ENCODE results near the gene DYNAP. TPM values are rescaled to one million over a fixed set of nuclear protein-coding genes. Genes with fewer than 3 reads are reported as not detected.
A peak's percentile ranks its signal among the peaks of the same experiment; 100 is the strongest.

The DYNAP gene
- total RNA-seq, 1 donor from 2014 or later: not detected

DNA sequence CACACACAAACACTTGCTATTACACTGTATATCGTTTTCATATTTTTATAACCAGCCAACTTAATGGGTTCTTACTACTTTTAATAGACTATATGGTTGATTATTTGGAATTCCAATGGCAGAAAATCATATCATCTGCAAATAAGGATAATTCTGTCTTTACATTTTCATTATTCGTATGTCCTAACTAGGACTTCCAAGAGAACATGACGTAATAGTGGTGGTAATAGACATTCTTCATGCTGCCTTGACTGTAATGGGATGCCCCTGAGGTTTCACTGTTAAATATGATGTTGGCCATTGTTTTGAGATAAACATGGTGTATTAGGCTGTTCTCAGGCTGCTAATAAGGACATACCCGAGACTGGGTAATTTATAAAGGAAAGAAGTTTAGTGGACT is 45.2 kb downstream of the DYNAP start:
- Histone ChIP-seq H3K36me3 (ENCODE audit: control insufficient read depth, insufficient read depth, low read length) (no peaks in the 10 kb centered on the region), H3K4me3 (ENCODE audit: low read depth, low read length) (no peak overlapping the region), H3K27me3 (ENCODE audit: control insufficient read depth, insufficient read depth, low read length) (no peaks in the 10 kb centered on the region)
- TF ChIP-seq, protein P1, sequence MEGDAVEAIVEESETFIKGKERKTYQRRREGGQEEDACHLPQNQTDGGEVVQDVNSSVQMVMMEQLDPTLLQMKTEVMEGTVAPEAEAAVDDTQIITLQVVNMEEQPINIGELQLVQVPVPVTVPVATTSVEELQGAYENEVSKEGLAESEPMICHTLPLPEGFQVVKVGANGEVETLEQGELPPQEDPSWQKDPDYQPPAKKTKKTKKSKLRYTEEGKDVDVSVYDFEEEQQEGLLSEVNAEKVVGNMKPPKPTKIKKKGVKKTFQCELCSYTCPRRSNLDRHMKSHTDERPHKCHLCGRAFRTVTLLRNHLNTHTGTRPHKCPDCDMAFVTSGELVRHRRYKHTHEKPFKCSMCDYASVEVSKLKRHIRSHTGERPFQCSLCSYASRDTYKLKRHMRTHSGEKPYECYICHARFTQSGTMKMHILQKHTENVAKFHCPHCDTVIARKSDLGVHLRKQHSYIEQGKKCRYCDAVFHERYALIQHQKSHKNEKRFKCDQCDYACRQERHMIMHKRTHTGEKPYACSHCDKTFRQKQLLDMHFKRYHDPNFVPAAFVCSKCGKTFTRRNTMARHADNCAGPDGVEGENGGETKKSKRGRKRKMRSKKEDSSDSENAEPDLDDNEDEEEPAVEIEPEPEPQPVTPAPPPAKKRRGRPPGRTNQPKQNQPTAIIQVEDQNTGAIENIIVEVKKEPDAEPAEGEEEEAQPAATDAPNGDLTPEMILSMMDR (IDR thresholded peaks at IDR 0.05; ENCODE audit: insufficient read depth, low read length, poor library complexity, severe bottlenecking): no peak
- no peak for DNase-seq (ENCODE audit: low read depth)

DNA sequence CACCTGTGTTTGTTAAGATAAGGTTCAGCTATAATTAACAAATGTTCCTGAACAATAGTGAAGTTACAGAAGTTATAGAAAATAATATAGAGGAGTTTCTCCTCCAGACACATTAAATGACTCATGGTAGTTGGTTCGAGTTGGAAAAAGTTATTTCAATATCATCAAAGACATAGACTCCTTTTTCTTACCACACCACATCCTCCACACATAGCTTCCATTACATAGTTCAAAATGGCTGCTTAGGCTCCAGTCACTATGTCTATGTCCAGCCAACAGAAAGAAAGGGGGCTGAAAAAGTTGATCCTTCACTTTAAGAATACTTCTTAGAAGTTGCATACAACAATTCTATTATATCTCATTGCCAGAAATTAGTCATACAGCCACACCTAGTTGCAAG is 50.7 kb downstream of the DYNAP start:
- Histone ChIP-seq H3K4me3 (ENCODE audit: low read depth, low read length) (no peak overlapping the region), H3K27me3 (ENCODE audit: control insufficient read depth, insufficient read depth, low read length) (no peaks in the 10 kb centered on the region), H3K36me3 (ENCODE audit: control insufficient read depth, insufficient read depth, low read length) (no peaks in the 10 kb centered on the region)
- DNase-seq (ENCODE audit: low read depth): no peak
- TF ChIP-seq, protein P1 (IDR thresholded peaks at IDR 0.05; ENCODE audit: insufficient read depth, low read length, poor library complexity, severe bottlenecking): no peak

DNA sequence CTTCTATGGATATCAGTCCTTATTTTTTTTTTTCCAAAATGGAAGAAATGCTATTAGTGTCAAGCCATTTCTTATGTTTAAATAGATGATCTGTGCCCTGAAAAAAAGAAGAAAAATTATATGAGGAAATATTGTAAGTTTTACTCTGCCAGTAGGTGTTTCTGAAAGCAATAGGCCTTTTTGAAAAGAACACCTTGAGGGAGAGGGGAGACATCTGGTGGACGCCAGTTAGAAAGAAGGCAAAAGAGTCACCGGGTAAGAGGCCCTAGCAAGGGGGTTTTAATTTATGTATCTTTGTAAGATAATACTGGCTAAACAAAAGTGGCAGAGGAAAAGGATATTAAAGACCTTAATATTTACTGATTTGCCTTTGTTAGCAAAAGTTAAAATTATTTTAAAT is 56.1 kb downstream of the DYNAP start:
- no peak overlapping the region for H3K4me3 ChIP-seq (ENCODE audit: low read depth, low read length)
- H3K36me3 ChIP-seq (ENCODE audit: control insufficient read depth, insufficient read depth, low read length): no peaks in the 10 kb centered on the region
- DNase-seq (ENCODE audit: low read depth): peak; percentile 29
- TF ChIP-seq, protein P1 (IDR thresholded peaks at IDR 0.05; ENCODE audit: insufficient read depth, low read length, poor library complexity, severe bottlenecking): peak; percentile 80
- no peaks in the 10 kb centered on the region for H3K27me3 ChIP-seq (ENCODE audit: control insufficient read depth, insufficient read depth, low read length)

Other genes starting within 250 kb of the DYNAP start
- gene STARD6, start 233.4 kb upstream of the DYNAP start, total RNA-seq: not detected in 2 replicates
- gene C18orf54, start 233.3 kb upstream of the DYNAP start, total RNA-seq: 3.4 and 4.4 TPM in 2 replicates
- gene RAB27B, start 237.2 kb downstream of the DYNAP start, total RNA-seq: 0.96 and 1.6 TPM in 2 replicates

Measured in kidney epithelial cell (primary cell).